Osteocyte (in vitro differentiated cells): ENCODE results near the gene FANCC. TPM values are rescaled to one million over a fixed set of nuclear protein-coding genes. Genes with fewer than 3 reads are reported as not detected.

Source experiments
- DNase-seq: peaks from one replicate; pipeline ENCODE4 v3.0.0; 2021; ENCODE audit warnings: mixed read lengths; ENCODE audit not compliant: unreplicated experiment; ENCODE audit errors: extremely low spot score
- H3K27ac Mint-ChIP-seq: one replicate; pipeline ENCODE4 v1.8.0; 2021; ENCODE audit warnings: mild to moderate bottlenecking, mixed read lengths; ENCODE audit not compliant: unreplicated experiment
- H3K27me3 Mint-ChIP-seq: one replicate; pipeline ENCODE4 v1.8.0; 2021; ENCODE audit warnings: mixed read lengths; ENCODE audit not compliant: unreplicated experiment
- H3K36me3 Mint-ChIP-seq: one replicate; pipeline ENCODE4 v1.8.0; 2021; ENCODE audit warnings: mixed read lengths; ENCODE audit not compliant: unreplicated experiment
- H3K4me1 Mint-ChIP-seq: one replicate; pipeline ENCODE4 v1.8.0; 2021; ENCODE audit warnings: mixed read lengths; ENCODE audit not compliant: unreplicated experiment
- H3K4me3 Mint-ChIP-seq: one replicate; pipeline ENCODE4 v1.8.0; 2021; ENCODE audit warnings: mild to moderate bottlenecking, moderate library complexity, mixed read lengths; ENCODE audit not compliant: unreplicated experiment
- H3K9me3 Mint-ChIP-seq: one replicate; pipeline ENCODE4 v1.8.0; 2021; ENCODE audit warnings: mixed read lengths; ENCODE audit not compliant: unreplicated experiment
- total RNA-seq: library from RNA; stranded (reverse); gene quantifications from 2 replicates; pipeline ENCODE4 v1.2.1, GENCODE V29; 2021
- TF ChIP-seq, protein P1 (sequence below): fragments of 200-600 bp; sonication (generic); IDR thresholded peaks from 2 replicates; pipeline ENCODE4 v1.5.0; 2021; ENCODE audit warnings: antibody characterized with exemption, mild to moderate bottlenecking, moderate library complexity

The FANCC gene
- total RNA-seq, 1 donor from 2014 or later, result 12.3 TPM

DNA sequence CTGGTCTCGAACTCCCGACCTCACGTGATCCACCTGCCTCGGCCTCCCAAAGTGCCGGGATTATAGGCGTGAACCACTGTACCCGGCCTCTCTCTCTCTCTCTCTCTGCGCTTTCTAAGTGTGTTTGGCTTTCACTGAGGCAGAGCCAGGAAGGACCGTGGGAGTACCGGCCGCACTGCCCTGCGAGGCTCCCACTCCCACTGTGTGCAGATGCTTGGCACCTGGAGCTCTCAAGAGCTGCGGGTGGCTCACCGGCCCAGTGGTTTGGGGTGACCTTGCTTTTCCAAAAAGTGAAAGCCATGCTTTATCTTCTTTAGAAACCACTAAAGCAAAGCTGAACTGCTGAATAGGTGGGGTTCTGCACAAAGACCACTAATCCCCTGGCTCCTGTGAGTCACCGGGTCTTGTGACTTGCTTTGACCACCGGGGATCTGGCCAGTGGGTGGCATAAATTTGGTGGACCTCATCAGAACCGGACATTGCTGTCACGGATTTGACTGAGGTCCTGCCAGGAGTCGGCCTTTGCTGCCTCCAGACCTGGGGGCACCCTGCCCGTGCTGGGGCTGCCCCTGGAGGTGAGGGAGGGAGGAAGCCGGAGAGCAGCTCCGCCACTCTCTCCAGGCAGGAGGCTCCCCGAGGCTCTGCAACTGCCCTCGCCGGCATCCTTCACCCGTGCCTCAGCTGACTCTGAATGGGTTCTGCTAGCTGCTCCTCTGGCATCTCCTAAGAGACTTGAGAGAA lies 228.9 kb downstream of the FANCC start:
- Mint-ChIP-seq H3K36me3 (peaks cover 32% of the 10 kb centered on the region), H3K27me3 (no peaks in the 10 kb centered on the region), H3K27ac (peak overlapping the region; percentile 97), H3K4me3 (no peak overlapping the region), H3K4me1 (peaks cover 69% of the 10 kb centered on the region), H3K9me3 (no peaks in the 10 kb centered on the region)
- TF ChIP-seq, protein P1, sequence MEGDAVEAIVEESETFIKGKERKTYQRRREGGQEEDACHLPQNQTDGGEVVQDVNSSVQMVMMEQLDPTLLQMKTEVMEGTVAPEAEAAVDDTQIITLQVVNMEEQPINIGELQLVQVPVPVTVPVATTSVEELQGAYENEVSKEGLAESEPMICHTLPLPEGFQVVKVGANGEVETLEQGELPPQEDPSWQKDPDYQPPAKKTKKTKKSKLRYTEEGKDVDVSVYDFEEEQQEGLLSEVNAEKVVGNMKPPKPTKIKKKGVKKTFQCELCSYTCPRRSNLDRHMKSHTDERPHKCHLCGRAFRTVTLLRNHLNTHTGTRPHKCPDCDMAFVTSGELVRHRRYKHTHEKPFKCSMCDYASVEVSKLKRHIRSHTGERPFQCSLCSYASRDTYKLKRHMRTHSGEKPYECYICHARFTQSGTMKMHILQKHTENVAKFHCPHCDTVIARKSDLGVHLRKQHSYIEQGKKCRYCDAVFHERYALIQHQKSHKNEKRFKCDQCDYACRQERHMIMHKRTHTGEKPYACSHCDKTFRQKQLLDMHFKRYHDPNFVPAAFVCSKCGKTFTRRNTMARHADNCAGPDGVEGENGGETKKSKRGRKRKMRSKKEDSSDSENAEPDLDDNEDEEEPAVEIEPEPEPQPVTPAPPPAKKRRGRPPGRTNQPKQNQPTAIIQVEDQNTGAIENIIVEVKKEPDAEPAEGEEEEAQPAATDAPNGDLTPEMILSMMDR, result no peak
- DNase-seq, result no peak

DNA sequence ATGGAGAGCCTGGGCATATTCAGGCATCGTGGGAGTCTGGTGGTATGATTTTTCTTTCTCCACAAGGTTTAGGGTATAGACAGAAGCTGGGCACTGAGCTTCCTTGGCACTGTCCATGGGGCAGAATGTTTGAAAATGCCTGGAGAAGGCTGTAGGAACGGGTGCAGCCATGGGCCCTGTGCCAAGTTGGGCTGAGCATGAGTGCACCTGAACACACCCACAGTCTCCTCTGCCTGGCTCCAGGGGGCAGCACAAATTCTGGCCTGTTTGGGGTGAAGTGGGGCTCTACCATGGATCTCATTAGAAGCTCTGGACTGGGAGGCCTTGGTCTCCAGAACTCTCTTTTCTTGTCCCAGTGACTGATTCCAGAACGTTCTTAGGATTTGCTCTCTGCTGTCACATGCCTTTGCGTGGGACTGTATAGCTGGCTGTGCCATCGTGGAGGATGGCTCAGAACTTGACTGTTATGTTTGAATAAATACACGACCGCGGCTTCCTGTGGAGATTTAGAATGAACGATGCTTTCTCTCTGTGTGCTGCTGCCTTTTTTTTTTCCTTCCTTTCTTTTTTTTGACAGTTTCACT lies 229.8 kb downstream of the FANCC start:
- no peak for DNase-seq
- Mint-ChIP-seq H3K36me3 (peaks cover 38% of the 10 kb centered on the region), H3K4me3 (no peak overlapping the region), H3K4me1 (peaks cover 61% of the 10 kb centered on the region), H3K27ac (peak overlapping the region; percentile 42), H3K27me3 (no peaks in the 10 kb centered on the region), H3K9me3 (no peaks in the 10 kb centered on the region)
- TF ChIP-seq, protein P1, result peak; percentile 27

DNA sequence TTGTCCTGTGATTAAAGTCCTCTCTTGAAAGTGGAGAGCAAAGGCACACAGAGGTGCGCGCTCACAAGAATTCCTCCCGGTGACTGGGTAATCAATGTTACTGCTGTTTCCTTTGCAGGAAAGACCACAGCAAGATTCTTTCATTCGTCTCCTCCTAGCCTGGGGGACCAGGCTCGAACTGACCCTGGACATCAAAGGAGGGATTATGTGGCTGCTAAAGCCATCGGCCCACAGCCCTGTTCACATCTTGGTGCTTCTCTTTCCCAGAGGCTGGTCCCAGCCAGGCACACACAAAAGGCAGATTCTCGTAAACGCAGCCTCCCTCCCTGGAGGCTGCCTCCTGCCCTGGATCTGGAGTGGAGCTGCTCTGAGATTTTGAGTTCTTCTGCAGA lies 230.9 kb downstream of the FANCC start:
- Mint-ChIP-seq H3K36me3 (peaks cover 50% of the 10 kb centered on the region), H3K9me3 (no peaks in the 10 kb centered on the region), H3K4me1 (peaks cover 49% of the 10 kb centered on the region), H3K4me3 (no peak overlapping the region), H3K27ac (peak overlapping the region; percentile 37), H3K27me3 (no peaks in the 10 kb centered on the region)
- DNase-seq, result no peak
- TF ChIP-seq, protein P1, result no peak

DNA sequence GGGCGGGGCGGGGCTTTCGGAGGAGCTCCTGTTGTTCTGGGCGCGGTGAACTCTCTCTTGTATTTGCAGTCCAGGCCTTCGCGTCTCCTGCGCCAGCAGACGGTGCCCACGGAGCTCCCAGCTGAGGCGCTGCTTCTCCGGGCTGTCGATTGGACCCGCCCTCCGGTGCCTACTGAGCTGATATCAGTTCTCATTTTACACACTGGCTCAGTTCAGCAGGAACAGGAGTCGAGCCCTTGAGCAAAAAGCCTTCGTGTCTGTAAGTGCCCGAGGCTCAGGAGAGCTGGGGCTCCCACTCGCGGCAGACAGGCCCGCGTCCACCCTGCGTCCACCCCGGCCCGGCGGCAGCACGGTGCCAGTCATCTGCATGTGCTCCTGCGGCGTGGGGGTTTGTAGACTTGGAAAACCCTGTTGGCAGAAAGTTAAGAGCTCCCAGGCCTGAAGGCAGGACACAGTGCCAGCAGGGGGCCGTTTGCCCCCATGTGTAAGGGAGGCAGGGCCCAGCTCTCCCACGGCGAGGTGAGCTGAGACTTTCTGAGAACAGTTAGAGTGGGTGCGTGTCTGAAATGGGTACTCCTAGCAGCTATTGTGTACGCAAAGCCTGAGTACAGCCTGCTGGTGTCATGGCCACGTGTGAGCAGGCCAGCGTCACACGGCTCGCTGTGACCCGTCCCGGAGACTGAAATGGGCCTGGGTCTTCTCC lies 231.5 kb downstream of the FANCC start:
- H3K27ac Mint-ChIP-seq, result peak overlapping the region; percentile 37
- H3K9me3 Mint-ChIP-seq, result no peaks in the 10 kb centered on the region
- peaks cover 55% of the 10 kb centered on the region for H3K36me3 Mint-ChIP-seq
- TF ChIP-seq, protein P1, result no peak
- no peaks in the 10 kb centered on the region for H3K27me3 Mint-ChIP-seq
- no peak for DNase-seq
- peaks cover 43% of the 10 kb centered on the region for H3K4me1 Mint-ChIP-seq
- no peak overlapping the region for H3K4me3 Mint-ChIP-seq
